MM.1S (cell line): ENCODE results near the gene KIRREL3.

Source experiments
- DNase-seq: peaks from one replicate; pipeline ENCODE4 v3.0.0-alpha.2; 2015
- H2AFZ ChIP-seq: fragments of 300-600 bp; sonication (generic); 2 replicates; pipeline ENCODE4 v1.6.0; 2016; ENCODE audit warnings: antibody characterized with exemption, low read length
- H3F3A ChIP-seq: fragments of 300-600 bp; sonication (generic); 2 replicates; pipeline ENCODE4 v1.6.1; 2016; ENCODE audit warnings: mild to moderate bottlenecking, antibody characterized with exemption, low read length, moderate library complexity, mixed read lengths; ENCODE audit not compliant: insufficient read depth
- H3K27ac ChIP-seq: fragments of 300-600 bp; sonication (generic); 2 replicates; pipeline ENCODE4 v1.5.1; 2016; ENCODE audit warnings: mild to moderate bottlenecking, low read length
- H3K27me3 ChIP-seq: fragments of 300-600 bp; sonication (generic); replicated peaks from 2 replicates; pipeline ENCODE4 v1.6.0; 2016; ENCODE audit warnings: low read length; ENCODE audit not compliant: insufficient read depth
- H3K36me3 ChIP-seq: fragments of 300-600 bp; sonication (generic); replicated peaks from 2 replicates; pipeline ENCODE4 v1.6.1; 2016; ENCODE audit warnings: mild to moderate bottlenecking, low read length, mixed read lengths; ENCODE audit not compliant: insufficient read depth
- H3K4me1 ChIP-seq: fragments of 300-600 bp; sonication (generic); 2 replicates; pipeline ENCODE4 v1.6.1; 2016; ENCODE audit warnings: low read length, mixed read lengths
- H3K4me2 ChIP-seq: fragments of 300-600 bp; sonication (generic); 2 replicates; pipeline ENCODE4 v1.6.0; 2016; ENCODE audit warnings: low read depth, low read length
- H3K4me3 ChIP-seq: fragments of 300-600 bp; sonication (generic); 2 replicates; pipeline ENCODE4 v1.5.1; 2016; ENCODE audit warnings: low read length, mixed read lengths
- H3K79me2 ChIP-seq: fragments of 300-600 bp; sonication (generic); 2 replicates; pipeline ENCODE4 v1.6.1; 2016; ENCODE audit warnings: mixed run types, low read length, mixed read lengths
- H3K9ac ChIP-seq: fragments of 300-600 bp; sonication (generic); 2 replicates; pipeline ENCODE4 v1.6.1; 2016; ENCODE audit warnings: low read length, mixed read lengths
- H3K9me2 ChIP-seq: fragments of 300-600 bp; sonication (generic); replicated peaks from 2 replicates; pipeline ENCODE4 v1.6.1; 2016; ENCODE audit warnings: mild to moderate bottlenecking, low read length, mixed read lengths; ENCODE audit not compliant: insufficient read depth
- H3K9me3 ChIP-seq: fragments of 300-600 bp; sonication (generic); replicated peaks from 2 replicates; pipeline ENCODE4 v1.6.1; 2016; ENCODE audit warnings: mild to moderate bottlenecking, low read length, mixed read lengths; ENCODE audit not compliant: insufficient read depth
- H4K20me1 ChIP-seq: fragments of 300-600 bp; sonication (generic); 2 replicates; pipeline ENCODE4 v1.6.1; 2016; ENCODE audit warnings: mild to moderate bottlenecking, low read length, moderate library complexity, mixed read lengths; ENCODE audit not compliant: insufficient read depth
- CTCF ChIP-seq: fragments of 300-600 bp; sonication (generic); IDR thresholded peaks from 2 replicates; pipeline ENCODE4 v1.5.1; 2016; ENCODE audit warnings: antibody characterized with exemption, low read length, mixed read lengths
- EZH2 ChIP-seq: fragments of 300-600 bp; sonication (generic); optimal IDR thresholded peaks from 2 replicates; pipeline ENCODE3; 2017; ENCODE audit warnings: low read depth, mild to moderate bottlenecking, antibody characterized with exemption, low read length, mixed read lengths
- EZH2phosphoT487 ChIP-seq: fragments of 300-600 bp; sonication (generic); IDR thresholded peaks from 2 replicates; pipeline ENCODE4 v1.6.1; 2018; ENCODE audit warnings: antibody characterized with exemption, low read length

KIRREL3 gene

DNA sequence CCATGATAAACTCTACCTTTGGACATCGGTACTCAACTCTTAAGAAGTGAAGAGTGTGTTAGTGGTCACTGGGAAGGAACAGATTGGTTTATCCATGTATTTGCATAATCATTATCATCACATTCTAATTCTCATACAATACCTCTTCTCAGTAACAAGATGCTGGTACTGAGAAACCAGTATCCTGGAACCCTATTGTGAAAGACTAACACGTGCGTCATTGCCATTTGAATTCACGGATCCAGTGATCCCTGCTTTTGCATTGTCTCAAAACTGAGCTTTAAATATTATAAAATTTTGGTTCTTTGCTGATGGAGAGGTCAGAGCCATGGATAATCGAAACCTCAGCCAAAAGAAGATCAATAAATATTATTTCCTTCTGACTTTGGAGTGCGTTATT lies 35.2 kb downstream of the KIRREL3 start:
- no peak overlapping the region for H2AFZ ChIP-seq
- no peaks in the 10 kb centered on the region for H4K20me1 ChIP-seq
- H3K4me1 ChIP-seq: peaks cover 8% of the 10 kb centered on the region
- TF ChIP-seq EZH2phosphoT487 (no peak), CTCF (no peak), EZH2 (no peak)
- H3K9me3 ChIP-seq: no peaks in the 10 kb centered on the region
- H3K36me3 ChIP-seq: no peaks in the 10 kb centered on the region
- H3K9ac ChIP-seq: no peak overlapping the region
- H3K4me2 ChIP-seq: no peak overlapping the region
- H3K9me2 ChIP-seq: no peaks in the 10 kb centered on the region
- no peak overlapping the region for H3K4me3 ChIP-seq
- no peak for DNase-seq
- H3K79me2 ChIP-seq: no peaks in the 10 kb centered on the region
- no peaks in the 10 kb centered on the region for H3K27me3 ChIP-seq
- no peaks in the 10 kb centered on the region for H3F3A ChIP-seq
- no peak overlapping the region for H3K27ac ChIP-seq

DNA sequence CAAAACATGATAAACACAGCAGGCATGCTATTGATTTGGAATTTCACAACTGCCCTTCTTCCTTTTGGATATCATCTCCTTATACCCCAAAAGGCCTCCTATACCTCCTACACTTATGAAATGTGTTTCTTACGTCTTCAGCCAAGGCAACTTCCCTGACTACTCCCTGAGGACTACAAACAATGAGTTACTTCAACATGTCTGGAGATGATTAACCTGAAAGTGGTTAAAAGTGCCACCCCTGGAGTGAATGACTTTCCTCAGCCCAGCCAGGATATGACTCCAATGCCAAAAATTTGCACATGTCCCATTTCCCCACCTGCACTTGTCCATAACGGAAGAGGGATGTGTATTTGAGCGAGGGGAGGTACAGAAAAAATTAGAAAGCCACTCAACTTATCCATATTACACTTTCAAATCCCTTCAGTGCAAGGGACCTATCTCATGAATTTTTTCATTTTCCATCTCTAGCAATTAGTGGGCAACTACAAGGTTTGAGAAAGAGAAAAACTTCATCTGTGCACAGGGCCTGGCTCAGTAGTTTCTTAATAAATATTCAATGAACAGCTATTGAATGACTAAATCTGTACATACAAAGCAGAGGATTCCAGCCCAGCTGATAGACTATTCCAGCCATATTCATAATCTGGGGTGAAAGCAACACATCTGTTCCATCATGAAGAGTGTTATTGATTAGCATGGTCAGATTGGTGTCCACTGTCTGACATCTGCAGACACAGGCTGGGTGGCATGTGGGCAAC lies 36.8 kb downstream of the KIRREL3 start:
- no peaks in the 10 kb centered on the region for H3K4me1 ChIP-seq
- TF ChIP-seq CTCF (no peak), EZH2 (no peak), EZH2phosphoT487 (no peak)
- no peaks in the 10 kb centered on the region for H4K20me1 ChIP-seq
- no peak overlapping the region for H3K4me2 ChIP-seq
- no peak overlapping the region for H3K9ac ChIP-seq
- no peak overlapping the region for H3K4me3 ChIP-seq
- no peak overlapping the region for H2AFZ ChIP-seq
- H3K27me3 ChIP-seq: no peaks in the 10 kb centered on the region
- no peaks in the 10 kb centered on the region for H3K36me3 ChIP-seq
- H3K79me2 ChIP-seq: no peaks in the 10 kb centered on the region
- H3K27ac ChIP-seq: no peak overlapping the region
- no peak for DNase-seq
- H3K9me2 ChIP-seq: no peaks in the 10 kb centered on the region
- H3K9me3 ChIP-seq: no peaks in the 10 kb centered on the region
- H3F3A ChIP-seq: no peaks in the 10 kb centered on the region

- no peaks in the 10 kb centered on the region for H3K79me2 ChIP-seq
- H3K9ac ChIP-seq: no peak overlapping the region
- no peaks in the 10 kb centered on the region for H3K36me3 ChIP-seq
- H3K27me3 ChIP-seq: no peaks in the 10 kb centered on the region
- TF ChIP-seq EZH2: no peak
- no peak for TF ChIP-seq EZH2phosphoT487
- TF ChIP-seq CTCF: no peak
- DNase-seq: no peak
- no peaks in the 10 kb centered on the region for H3K9me2 ChIP-seq
- H3F3A ChIP-seq: no peaks in the 10 kb centered on the region
- no peaks in the 10 kb centered on the region for H3K4me1 ChIP-seq
- no peak overlapping the region for H2AFZ ChIP-seq
- no peak overlapping the region for H3K4me2 ChIP-seq
- no peaks in the 10 kb centered on the region for H4K20me1 ChIP-seq
- no peaks in the 10 kb centered on the region for H3K9me3 ChIP-seq
- H3K4me3 ChIP-seq: no peak overlapping the region
- no peak overlapping the region for H3K27ac ChIP-seq
These were observed 37.5 kb downstream of the KIRREL3 start for GRCh38 chr11:126963115-126963514.
